K562 (cell line): ENCODE results near the gene PLA2G4D. TPM values are rescaled to one million over a fixed set of nuclear protein-coding genes. Genes with fewer than 3 reads are reported as not detected.

ENCODE experiments used
- ATAC-seq: fragments of 200-7000 bp; cut with Tn5 transposase; 3 replicates; pipeline ENCODE4 v1.9.1; 2020; ENCODE audit warnings: moderate library complexity
- BruUV-seq: library from RNA; stranded (reverse); fragments of 400-500 nt; replicated peaks from 2 replicates; lab custom pipeline; 2021; lab: Mats Ljungman, UMichigan
- CTCF ChIA-PET: fragments of 300-600 bp; formaldehyde crosslinking; extraction: SDS; loops from one replicate; lab custom pipeline; 2021; ENCODE audit warnings: low intra/inter-chr PET ratio; lab: Yijun Ruan, JAX
- POLR2A ChIA-PET: fragments of 300-600, 350-650 bp; sonication (Branson Sonifier 250); formaldehyde crosslinking; extraction: SDS; loops from one replicate; lab custom pipeline; 2021; ENCODE audit warnings: antibody characterized with exemption, inconsistent platforms; lab: Yijun Ruan, JAX
- DNase-seq, 4 experiments: peaks; one replicate each; pipeline versions ENCODE4 v3.0.0 to v3.0.0-alpha.2; 2011 to 2018; ENCODE audit warnings: low spot score in 3 of 4, mixed read lengths in 3 of 4; ENCODE audit errors: extremely low read depth in 1 of 4
- FAIRE-seq: peaks from 2 replicates; lab custom pipeline; 2011; peaks lifted over from hg19 to GRCh38; lab: Jason Lieb, UNC
- H2AFZ ChIP-seq: 2 replicates; pipeline ENCODE4 v1.6.0; 2011; ENCODE audit warnings: low read depth, low read length, control low read depth, inconsistent platforms
- H3K27ac ChIP-seq: fragments of 200-600 bp; 3 replicates; pipeline ENCODE4 v1.8.0; 2011; ENCODE audit warnings: low read depth, mild to moderate bottlenecking, control low read depth, inconsistent platforms, low read length, moderate library complexity, mixed read lengths; ENCODE audit errors: extremely low read depth
- H3K27me3 ChIP-seq, 2 experiments: fragments of 300-600 bp in 1 of 2; 2 replicates in 1 of 2; 3 replicates in 1 of 2; pipeline versions ENCODE4 v1.6.0 to v1.8.0; 2011; ENCODE audit warnings: inconsistent platforms in 2 of 2, low read length in 2 of 2, mild to moderate bottlenecking in 1 of 2, mixed read lengths in 1 of 2, moderate library complexity in 1 of 2; ENCODE audit not compliant: control insufficient read depth in 2 of 2, insufficient read depth in 2 of 2
- H3K36me3 ChIP-seq: fragments of 300-600 bp; 3 replicates; pipeline ENCODE4 v1.8.0; 2011; ENCODE audit warnings: mild to moderate bottlenecking, low read length, inconsistent platforms; ENCODE audit not compliant: control insufficient read depth, insufficient read depth
- H3K4me1 ChIP-seq, 2 experiments: fragments of 200-600 bp in 1 of 2; replicated peaks in 1 of 2; 2 replicates in 1 of 2; 3 replicates in 1 of 2; pipeline versions ENCODE4 v1.5.1 to v1.8.0; 2011; ENCODE audit warnings: inconsistent platforms in 2 of 2, low read length in 2 of 2, mild to moderate bottlenecking in 1 of 2, mixed read lengths in 1 of 2, moderate library complexity in 1 of 2; ENCODE audit not compliant: control insufficient read depth in 2 of 2, insufficient read depth in 2 of 2
- H3K4me2 ChIP-seq: 2 replicates; pipeline ENCODE4 v1.6.1; 2011; ENCODE audit warnings: low read length, control low read depth, inconsistent platforms, mixed read lengths; ENCODE audit not compliant: insufficient read depth
- H3K4me3 ChIP-seq: fragments of 200-600 bp; sonication (generic), shearing (Covaris generic); 2 replicates; pipeline ENCODE4 v1.5.1; 2016; ENCODE audit warnings: control low read depth, inconsistent platforms
- H3K79me2 ChIP-seq: fragments of 200-600 bp; 3 replicates; pipeline ENCODE4 v1.8.0; 2011; ENCODE audit warnings: low read length, inconsistent platforms; ENCODE audit not compliant: control insufficient read depth, insufficient read depth
- H3K9ac ChIP-seq, 2 experiments: 2 replicates each; pipeline versions ENCODE4 v1.6.0 to v1.6.1; 2011; ENCODE audit warnings: low read depth in 2 of 2, low read length in 2 of 2, control low read depth in 1 of 2, inconsistent platforms in 1 of 2, mild to moderate bottlenecking in 1 of 2, mixed read lengths in 1 of 2; ENCODE audit not compliant: insufficient read depth in 1 of 2
- H3K9me1 ChIP-seq: one replicate; pipeline ENCODE4 v1.6.0; 2011; ENCODE audit warnings: inconsistent platforms, mild to moderate bottlenecking, low read length, moderate library complexity; ENCODE audit not compliant: control insufficient read depth, insufficient read depth
- H3K9me3 ChIP-seq: replicated peaks from 2 replicates; pipeline ENCODE4 v1.5.1; 2011; ENCODE audit warnings: low read depth, low read length, inconsistent platforms; ENCODE audit not compliant: control insufficient read depth, insufficient read depth
- H4K20me1 ChIP-seq: replicated peaks from 2 replicates; pipeline ENCODE4 v1.6.1; 2011; ENCODE audit warnings: low read length, inconsistent platforms, mixed read lengths; ENCODE audit not compliant: control insufficient read depth, insufficient read depth
- ASH1L ChIP-seq: fragments of 450-650 bp; IDR thresholded peaks from 2 replicates; pipeline ENCODE4 v1.6.1; 2018; ENCODE audit warnings: borderline replicate concordance, mild to moderate bottlenecking, low read depth; ENCODE audit not compliant: partially characterized antibody
- ATF4 ChIP-seq: fragments of 450-650 bp; formaldehyde crosslinking; IDR thresholded peaks from 2 replicates; pipeline ENCODE4 v1.4.0; 2022; ENCODE audit warnings: mild to moderate bottlenecking, moderate library complexity
- CREB3L1 ChIP-seq: fragments of 450-650 bp; IDR thresholded peaks from 2 replicates; pipeline ENCODE4 v1.6.1; 2014; ENCODE audit warnings: low read depth, mild to moderate bottlenecking, moderate library complexity, borderline replicate concordance
- CTCF ChIP-seq, 3 experiments: IDR thresholded peaks in 2 of 3; conservative IDR thresholded peaks in 1 of 3; 2 replicates each; pipeline ENCODE4 v1.5.1; 2011 to 2012; ENCODE audit warnings: low read length in 3 of 3, mild to moderate bottlenecking in 3 of 3, control low read depth in 2 of 3, improper control_type of control experiment in 1 of 3, inconsistent platforms in 1 of 3, low read depth in 1 of 3, mixed read lengths in 1 of 3, moderate library complexity in 1 of 3; ENCODE audit not compliant: insufficient read depth in 2 of 3
- HMG20B ChIP-seq: fragments of 250-450 bp; sonication (Bioruptor Pico); IDR thresholded peaks from 2 replicates; pipeline ENCODE4 v1.5.0; 2021; ENCODE audit warnings: mild to moderate bottlenecking
- L3MBTL2 ChIP-seq: fragments of 450-650 bp; IDR thresholded peaks from 2 replicates; pipeline ENCODE4 v1.6.1; 2016; ENCODE audit warnings: mild to moderate bottlenecking, moderate library complexity
- MNT ChIP-seq, 2 experiments: fragments of 450-650 bp; conservative IDR thresholded peaks; 2 replicates each; pipeline ENCODE4 v1.6.1; 2017; ENCODE audit warnings: mild to moderate bottlenecking in 2 of 2, moderate library complexity in 2 of 2
- RFX5 ChIP-seq: IDR thresholded peaks from 2 replicates; pipeline ENCODE4 v1.6.1; 2011; ENCODE audit warnings: low read depth, mild to moderate bottlenecking, improper control_type of control experiment, low read length
- SIN3B ChIP-seq: fragments of 450-650 bp; IDR thresholded peaks from 2 replicates; pipeline ENCODE4 v1.6.1; 2017; ENCODE audit warnings: low read depth, mild to moderate bottlenecking, moderate library complexity
- SMAD1 ChIP-seq: fragments of 150-350 bp; IDR thresholded peaks from 2 replicates; pipeline ENCODE4 v1.6.1; 2014; ENCODE audit warnings: low read length, low read depth; ENCODE audit not compliant: partially characterized antibody
- TCF3 ChIP-seq: sonication (generic); formaldehyde crosslinking; IDR thresholded peaks from 2 replicates; pipeline ENCODE4 v1.4.0; 2020; ENCODE audit warnings: mild to moderate bottlenecking, missing genetic modification reagents
- ZNF134 ChIP-seq: fragments of 250-450 bp; sonication (Bioruptor Pico); conservative IDR thresholded peaks from 2 replicates; pipeline ENCODE4 v1.4.0; 2020
- ZNF512 ChIP-seq: IDR thresholded peaks from 2 replicates; pipeline ENCODE4 v1.6.1; 2016; ENCODE audit warnings: missing genetic modification characterization, missing compliant biosample characterization
- WGBS: fragments of 100-300 bp; shearing (Covaris generic); methylation state at CpG from one replicate; pipeline ENCODE4 v1.1.6; 2016; ENCODE audit warnings: low coverage, mixed read lengths; ENCODE audit not compliant: insufficient coverage; ENCODE audit errors: missing lambda C conversion rate; 5-methylcytosine and 5-hydroxymethylcytosine counted together
- in situ Hi-C: fragments of 300-500 bp; cut with MboI; formaldehyde crosslinking; loops from 4 replicates; pipeline ENCODE4 v1.15.0; 2018; ENCODE audit warnings: inconsistent platforms, mixed read lengths
- intact Hi-C: fragments of 100-400 bp; cut with micrococcal nuclease; formaldehyde crosslinking; loops from 2 replicates; pipeline ENCODE4 v1.14.2; 2022
- polyA plus RNA-seq, 8 experiments: library from polyadenylated mRNA; depleted of rRNA in 4 of 8; stranded (reverse) in 5 of 8; unstranded in 3 of 8; fragments of >200 nt; fragmentation: Nextera tagmentation in 2 of 8; fragmentation: Illumina TruSeq in 1 of 8; extraction: Ambion mirVana in 2 of 8; extraction: Trizol in 1 of 8; gene quantifications; 2 replicates each; pipeline versions ENCODE4 v1.2.1 to v1.2.3, GENCODE V29; 2011 to 2014; ENCODE audit warnings: inconsistent platforms in 1 of 8, missing spikeins in 1 of 8
- total RNA-seq, 7 experiments: library from RNA; depleted of rRNA in 6 of 7; stranded (reverse); fragments of >200 nt in 6 of 7; fragmentation: Illumina TruSeq in 2 of 7; extraction: Trizol in 2 of 7; gene quantifications; 2 replicates each; pipeline versions ENCODE4 v1.2.1 to v1.2.3, GENCODE V29; 2011 to 2021; ENCODE audit warnings: low replicate concordance in 1 of 7

The PLA2G4D gene
- total and polyA plus RNA-seq, 9 of the 15 experiments (the other 6 are each of a cell fraction or from before 2014, with no cell fraction given), result 0.04 TPM; not detected in 8

GRCh38 chr15:42079401-42079908 lies 14.9 kb downstream of the PLA2G4D start:
- Histone ChIP-seq H3K4me1 (peaks cover 9 to 17% of the 10 kb centered on the region in 2 experiments), H3K4me3 (no peak overlapping the region; the same call in 1 of the 2 replicates), H3K4me2 (peak overlapping the region; percentile 70), H3K9me1 (no peaks in the 10 kb centered on the region), H3K36me3 (no peaks in the 10 kb centered on the region), H3K79me2 (no peaks in the 10 kb centered on the region), H3K9ac (peak overlapping the region; percentile 35 to 84; a peak in 3 of 4 replicates), H3K27me3 (peaks cover 7 to 42% of the 10 kb centered on the region in 2 experiments), H3K9me3 (no peaks in the 10 kb centered on the region), H2AFZ (peak overlapping the region; percentile 89), H3K27ac (no peak overlapping the region), H4K20me1 (peaks cover 8% of the 10 kb centered on the region)
- BruUV-seq, result no TSS peak
- intact Hi-C loops (loop anchor here (10.0 kb wide), 1 partner anchor 395 kb away; no protein-coding TSS in a partner anchor), in situ Hi-C loops (no loop called here)
- 7% methylated on average over 31 of the region's 31 CpGs for WGBS
- CTCF ChIA-PET, result interaction anchor here (0.8 kb wide), 1 partner anchor 58 kb away, joined by 4 read pairs; no protein-coding TSS in a partner anchor
- FAIRE-seq (no peak), DNase-seq (peak; percentile 27 to 42 (median 41)), ATAC-seq (peak; percentile 43)
- POLR2A ChIA-PET, result interaction anchor here (0.6 to 1.6 kb wide), 5 partner anchors 10 to 1151 kb away, joined by 3 to 4 read pairs (median 3); no protein-coding TSS in a partner anchor
- TF ChIP-seq ZNF512, result no peak
- no peak for TF ChIP-seq ASH1L
- no peak for TF ChIP-seq SIN3B
- TF ChIP-seq ATF4 (CRISPR knock-in tag), result no peak
- peak in 1 of 2 experiments; percentile 33; a peak in 2 of 4 replicates for TF ChIP-seq MNT (conservative IDR thresholded peaks at IDR 0.05)
- peak; percentile 35; the same call in 1 of the 2 replicates for TF ChIP-seq CREB3L1
- peak; percentile 78; the same call in 1 of the 2 replicates for TF ChIP-seq L3MBTL2
- no peak for TF ChIP-seq HMG20B (CRISPR knock-in tag)
- TF ChIP-seq CTCF (IDR thresholded peaks at IDR 0.05 in 2 of 3, conservative IDR thresholded peaks at IDR 0.05 in 1 of 3; ENCODE audit: insufficient read depth in 2 of 3, low read depth in 1 of 3, low read length in 3 of 3), result peak in 1 of 3 experiments; percentile 17; a peak in 2 of 6 replicates
- no peak for TF ChIP-seq RFX5
- no peak for TF ChIP-seq TCF3 (CRISPR knock-in tag)
- TF ChIP-seq ZNF134, result no peak
- no peak for TF ChIP-seq SMAD1
